WERI-Rb-1 (cell line): ENCODE measurements around the gene RFX1.
A peak's percentile ranks its signal among the peaks of the same experiment; 100 is the strongest.

Experiments used
- DNase-seq: peaks from one replicate; pipeline ENCODE4 v3.0.0-alpha.2; 2020
- H3K27ac ChIP-seq: fragments of 250-450 bp; sonication (Bioruptor Pico); 2 replicates; pipeline ENCODE4 v1.5.1; 2020; ENCODE audit warnings: mild to moderate bottlenecking, moderate library complexity
- H3K27me3 ChIP-seq: fragments of 250-450 bp; sonication (Bioruptor Pico); 2 replicates; pipeline ENCODE4 v1.5.1; 2021; ENCODE audit warnings: mild to moderate bottlenecking, low read depth, moderate library complexity; ENCODE audit not compliant: insufficient read depth, severe bottlenecking
- H3K36me3 ChIP-seq: fragments of 250-450 bp; sonication (Bioruptor Pico); 2 replicates; pipeline ENCODE4 v1.5.1; 2020; ENCODE audit warnings: mild to moderate bottlenecking, moderate library complexity
- H3K4me3 ChIP-seq: 2 replicates; pipeline ENCODE4 v1.5.1; 2011; ENCODE audit warnings: low read depth, mild to moderate bottlenecking, control low read depth, low read length
- H3K9me3 ChIP-seq: fragments of 250-450 bp; sonication (Bioruptor Pico); 2 replicates; pipeline ENCODE4 v1.5.1; 2021; ENCODE audit warnings: mild to moderate bottlenecking, moderate library complexity; ENCODE audit not compliant: severe bottlenecking
- TF ChIP-seq, protein P1 (sequence below): IDR thresholded peaks from 2 replicates; pipeline ENCODE4 v1.5.1; 2011; ENCODE audit warnings: low read depth, mild to moderate bottlenecking, control low read depth, inconsistent platforms, low read length

The RFX1 gene

GRCh38 chr19:13935765-13936510 is 70.2 kb downstream of the RFX1 start:
- Histone ChIP-seq H3K4me3 (no peak overlapping the region), H3K27ac (peak overlapping the region; percentile 15; the same call in 1 of the 2 replicates), H3K36me3 (no peaks in the 10 kb centered on the region), H3K9me3 (no peaks in the 10 kb centered on the region), H3K27me3 (no peaks in the 10 kb centered on the region)
- peak; percentile 81 for DNase-seq
- TF ChIP-seq, protein P1, sequence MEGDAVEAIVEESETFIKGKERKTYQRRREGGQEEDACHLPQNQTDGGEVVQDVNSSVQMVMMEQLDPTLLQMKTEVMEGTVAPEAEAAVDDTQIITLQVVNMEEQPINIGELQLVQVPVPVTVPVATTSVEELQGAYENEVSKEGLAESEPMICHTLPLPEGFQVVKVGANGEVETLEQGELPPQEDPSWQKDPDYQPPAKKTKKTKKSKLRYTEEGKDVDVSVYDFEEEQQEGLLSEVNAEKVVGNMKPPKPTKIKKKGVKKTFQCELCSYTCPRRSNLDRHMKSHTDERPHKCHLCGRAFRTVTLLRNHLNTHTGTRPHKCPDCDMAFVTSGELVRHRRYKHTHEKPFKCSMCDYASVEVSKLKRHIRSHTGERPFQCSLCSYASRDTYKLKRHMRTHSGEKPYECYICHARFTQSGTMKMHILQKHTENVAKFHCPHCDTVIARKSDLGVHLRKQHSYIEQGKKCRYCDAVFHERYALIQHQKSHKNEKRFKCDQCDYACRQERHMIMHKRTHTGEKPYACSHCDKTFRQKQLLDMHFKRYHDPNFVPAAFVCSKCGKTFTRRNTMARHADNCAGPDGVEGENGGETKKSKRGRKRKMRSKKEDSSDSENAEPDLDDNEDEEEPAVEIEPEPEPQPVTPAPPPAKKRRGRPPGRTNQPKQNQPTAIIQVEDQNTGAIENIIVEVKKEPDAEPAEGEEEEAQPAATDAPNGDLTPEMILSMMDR: no peak

GRCh38 chr19:13934785-13935109 is 71.4 kb downstream of the RFX1 start:
- H3K27me3 ChIP-seq: no peaks in the 10 kb centered on the region
- TF ChIP-seq, protein P1: no peak
- DNase-seq: no peak
- no peak overlapping the region for H3K4me3 ChIP-seq
- no peak overlapping the region for H3K27ac ChIP-seq
- H3K9me3 ChIP-seq: no peaks in the 10 kb centered on the region
- H3K36me3 ChIP-seq: peaks cover 7% of the 10 kb centered on the region

- no peaks in the 10 kb centered on the region for H3K9me3 ChIP-seq
- H3K27ac ChIP-seq: no peak overlapping the region
- H3K27me3 ChIP-seq: no peaks in the 10 kb centered on the region
- H3K36me3 ChIP-seq: peaks cover 12% of the 10 kb centered on the region
- TF ChIP-seq, protein P1: no peak
- no peak overlapping the region for H3K4me3 ChIP-seq
- DNase-seq: no peak
Measured at GRCh38 chr19:13932911-13933393, 73.2 kb downstream of the RFX1 start.

DNA sequence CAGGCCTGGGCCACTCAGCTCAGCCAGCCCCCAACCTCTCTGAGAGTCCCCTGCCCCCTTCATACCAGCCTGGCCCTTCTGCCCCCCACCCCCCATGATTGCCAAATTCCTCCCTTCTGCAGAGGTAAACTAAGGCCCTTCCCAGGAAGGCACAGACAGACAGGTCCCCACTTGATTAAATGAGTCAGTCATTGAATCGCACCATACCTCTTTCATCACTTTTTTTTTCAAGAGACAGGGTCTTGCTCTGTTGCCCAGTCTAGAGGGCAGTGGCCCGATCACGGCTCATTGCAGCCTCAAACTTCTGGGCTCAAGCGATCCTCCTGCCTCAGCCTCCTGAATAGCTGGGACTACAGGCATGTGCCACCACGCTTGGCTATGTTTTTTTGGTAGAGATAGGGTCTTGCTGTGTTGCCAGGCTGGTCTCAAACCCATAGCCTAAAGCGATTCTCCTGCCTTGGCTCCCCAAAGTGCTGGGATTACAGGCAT is 73.9 kb downstream of the RFX1 start:
- peaks cover 15% of the 10 kb centered on the region for H3K36me3 ChIP-seq
- no peaks in the 10 kb centered on the region for H3K27me3 ChIP-seq
- H3K4me3 ChIP-seq: no peak overlapping the region
- H3K27ac ChIP-seq: no peak overlapping the region
- no peak for DNase-seq
- no peaks in the 10 kb centered on the region for H3K9me3 ChIP-seq
- TF ChIP-seq, protein P1: no peak

GRCh38 chr19:13931391-13932148 is 74.5 kb downstream of the RFX1 start:
- Histone ChIP-seq H3K27ac (no peak overlapping the region), H3K36me3 (peaks cover 21% of the 10 kb centered on the region), H3K9me3 (no peaks in the 10 kb centered on the region), H3K27me3 (no peaks in the 10 kb centered on the region), H3K4me3 (no peak overlapping the region)
- no peak for DNase-seq
- TF ChIP-seq, protein P1: no peak
